Erythroblast (primary cell): ENCODE results near the gene C10orf143.
"Not testable (repeated sequence)": the region's sequence is repeated elsewhere in the genome, so short reads cannot be mapped to it uniquely, and the experiment has no call there.

Experiments
- DNase-seq, 2 experiments: peaks; one replicate each; lab custom pipeline; 2025; lab: John Stamatoyannopoulos, UW
- GATA1 ChIP-seq: IDR thresholded peaks from 2 replicates; pipeline ENCODE4 v1.6.1; 2011; ENCODE audit warnings: low read depth, mild to moderate bottlenecking, control low read depth, low read length, moderate library complexity
- POLR2A ChIP-seq: IDR thresholded peaks from 2 replicates; pipeline ENCODE4 v1.6.1; 2011; ENCODE audit warnings: mild to moderate bottlenecking, low read length

C10orf143 gene

DNA sequence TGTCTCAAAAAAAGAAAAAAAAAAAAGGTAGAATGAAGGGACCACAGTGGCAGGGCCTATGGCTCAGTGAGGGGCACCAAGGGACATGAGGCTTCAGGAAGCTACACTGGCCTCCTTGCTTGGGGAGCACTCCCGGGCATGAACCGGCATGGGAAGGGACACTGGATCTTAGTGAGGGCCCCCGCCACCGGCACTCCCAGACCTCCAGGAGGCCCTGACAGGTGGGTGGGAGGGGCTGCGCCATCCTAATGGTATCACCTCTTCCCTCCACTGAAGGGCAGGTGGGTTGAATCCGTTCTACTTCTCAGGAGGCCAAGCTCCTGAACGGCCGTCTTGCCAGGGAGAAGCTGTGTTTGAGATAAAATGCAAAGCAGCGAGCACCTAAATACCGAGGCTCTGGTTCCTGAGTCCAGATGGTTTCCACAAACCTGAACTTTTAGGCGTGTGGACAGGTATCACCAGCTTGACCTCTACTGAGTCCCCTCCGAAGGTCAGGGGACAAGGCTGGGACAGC, 69.8 kb downstream of the C10orf143 start:
- TF ChIP-seq GATA1 (no peak), POLR2A (no peak)
- no peak for DNase-seq

DNA sequence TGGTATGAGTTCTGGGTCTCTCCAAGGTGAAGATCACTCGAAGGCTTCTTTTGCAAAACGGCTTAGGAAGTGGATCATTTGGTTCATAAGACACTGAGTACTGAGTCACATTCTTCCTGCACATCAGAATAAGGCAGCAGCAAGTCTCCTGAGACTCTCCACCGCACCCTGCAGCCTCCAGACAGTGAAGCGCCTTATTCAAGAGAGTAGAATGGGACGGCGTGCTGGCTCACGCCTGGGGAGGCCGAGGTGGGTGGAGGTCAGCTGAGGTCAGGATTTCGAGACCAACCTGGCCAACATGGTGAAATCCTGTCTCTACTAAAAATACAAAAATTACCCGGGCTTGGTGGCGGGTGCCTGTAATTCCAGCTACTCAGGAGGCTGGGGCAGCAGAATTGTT, 70.3 kb downstream of the C10orf143 start:
- no peak for TF ChIP-seq GATA1
- TF ChIP-seq POLR2A = no peak
- no peak for DNase-seq

GRCh38 chr10:130039141-130039540, 71.5 kb downstream of the C10orf143 start:
- DNase-seq = no peak
- TF ChIP-seq GATA1 = no peak
- TF ChIP-seq POLR2A = no peak

DNA sequence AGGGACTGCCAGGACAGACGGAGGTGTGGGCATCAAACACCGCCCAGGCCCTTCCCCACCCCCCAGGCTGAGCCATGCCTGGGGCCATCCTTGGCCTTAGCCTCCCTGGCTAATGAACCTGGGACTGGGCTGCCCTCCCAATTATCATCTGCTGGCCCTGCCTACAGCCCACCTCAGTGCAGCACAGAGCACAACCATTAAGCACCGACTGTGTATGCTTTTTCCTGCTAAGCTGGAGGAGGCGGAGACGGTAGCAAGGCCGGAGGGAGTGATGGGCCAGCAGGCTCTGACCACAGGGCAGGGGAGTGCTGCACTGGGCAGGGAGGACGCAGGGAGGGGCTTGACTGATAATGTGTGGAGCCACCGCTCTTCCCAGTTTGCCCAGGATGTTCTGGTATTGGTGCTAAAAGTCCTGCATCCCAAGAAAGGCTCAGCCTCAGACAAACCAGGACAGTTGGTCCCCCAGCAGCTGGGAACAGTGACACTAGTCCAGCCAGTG, 72.0 kb downstream of the C10orf143 start:
- TF ChIP-seq GATA1 (no peak), POLR2A (no peak)
- no peak for DNase-seq

DNA sequence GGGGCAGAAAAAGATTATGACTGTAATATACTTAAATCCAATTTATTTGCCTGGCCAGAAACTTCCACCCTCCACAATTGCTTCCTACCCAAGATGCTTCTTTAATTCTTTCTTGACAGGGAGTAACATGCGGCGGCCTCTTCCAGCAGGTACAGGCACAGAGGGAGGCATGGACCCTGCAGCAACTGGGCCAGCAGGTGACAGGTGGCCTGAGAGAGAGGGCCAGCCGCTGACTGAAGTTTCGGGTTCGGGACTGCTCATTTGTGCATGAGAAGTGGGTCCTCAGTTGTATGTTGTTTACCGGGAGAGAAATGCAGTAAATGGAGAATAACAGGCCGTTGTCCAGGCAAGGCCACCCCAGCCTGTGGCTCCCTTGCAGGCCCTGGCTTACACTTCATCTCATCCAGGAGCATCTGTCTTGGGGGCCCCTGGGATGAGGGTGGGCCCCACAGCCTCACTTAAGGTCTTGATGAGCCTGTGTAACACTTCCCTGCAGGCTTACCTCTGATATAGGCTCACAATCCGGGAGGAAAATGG, 72.5 kb downstream of the C10orf143 start:
- DNase-seq = no peak
- TF ChIP-seq GATA1 (no peak), POLR2A (no peak)

DNA sequence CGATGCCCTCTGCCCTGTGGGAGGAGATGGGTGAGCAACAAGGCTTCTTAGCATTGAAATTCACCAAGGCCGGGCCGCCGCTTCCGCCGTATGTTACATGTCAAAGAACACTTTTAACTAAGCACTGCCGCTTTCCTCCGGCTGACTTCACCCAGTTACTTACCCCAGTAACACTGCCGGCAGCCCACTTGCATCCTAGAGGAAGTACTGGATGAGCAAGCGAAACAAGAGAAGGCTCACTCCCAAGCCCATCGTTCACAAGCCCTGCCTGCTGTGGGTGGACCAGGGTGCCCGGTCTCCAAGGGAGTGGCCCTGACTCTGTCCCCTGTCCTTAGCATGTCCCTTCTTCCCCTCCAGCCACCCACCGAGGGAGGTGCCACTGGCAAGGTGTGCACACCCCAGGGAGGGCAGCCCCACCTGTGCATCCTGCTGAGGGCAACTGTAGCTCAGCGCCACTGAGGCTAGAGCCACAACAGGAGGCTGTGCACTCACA, 73.4 kb downstream of the C10orf143 start:
- no peak for DNase-seq
- no peak for TF ChIP-seq GATA1
- no peak for TF ChIP-seq POLR2A

- no peak for DNase-seq
- TF ChIP-seq GATA1 (no peak), POLR2A (no peak)
Observed at GRCh38 chr10:130036296-130037065, 74.1 kb downstream of the C10orf143 start.

DNA sequence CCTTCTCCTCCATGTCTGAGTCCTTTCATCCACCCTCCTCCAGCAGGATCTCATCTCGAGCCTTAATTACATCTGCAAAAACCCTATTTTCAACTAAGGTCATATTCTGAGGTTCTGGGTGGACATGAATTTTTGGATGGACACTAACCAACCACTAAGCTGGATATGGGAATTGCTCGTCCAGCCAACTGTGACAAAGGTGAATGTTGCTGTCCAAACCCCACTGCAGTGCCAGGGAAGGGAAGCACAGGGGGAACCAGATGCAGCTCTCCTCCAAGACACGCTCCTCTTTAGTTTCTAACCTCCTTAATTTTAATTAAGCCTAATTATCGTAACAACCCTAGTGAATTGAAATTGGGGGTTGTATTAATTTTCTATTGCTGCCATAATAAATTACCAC, 81.4 kb downstream of the C10orf143 start:
- no peak for DNase-seq
- no peak for TF ChIP-seq GATA1
- no peak for TF ChIP-seq POLR2A

GRCh38 chr10:130028465-130028819, 82.2 kb downstream of the C10orf143 start:
- DNase-seq = no peak
- TF ChIP-seq GATA1 = no peak
- TF ChIP-seq POLR2A = no peak

DNA sequence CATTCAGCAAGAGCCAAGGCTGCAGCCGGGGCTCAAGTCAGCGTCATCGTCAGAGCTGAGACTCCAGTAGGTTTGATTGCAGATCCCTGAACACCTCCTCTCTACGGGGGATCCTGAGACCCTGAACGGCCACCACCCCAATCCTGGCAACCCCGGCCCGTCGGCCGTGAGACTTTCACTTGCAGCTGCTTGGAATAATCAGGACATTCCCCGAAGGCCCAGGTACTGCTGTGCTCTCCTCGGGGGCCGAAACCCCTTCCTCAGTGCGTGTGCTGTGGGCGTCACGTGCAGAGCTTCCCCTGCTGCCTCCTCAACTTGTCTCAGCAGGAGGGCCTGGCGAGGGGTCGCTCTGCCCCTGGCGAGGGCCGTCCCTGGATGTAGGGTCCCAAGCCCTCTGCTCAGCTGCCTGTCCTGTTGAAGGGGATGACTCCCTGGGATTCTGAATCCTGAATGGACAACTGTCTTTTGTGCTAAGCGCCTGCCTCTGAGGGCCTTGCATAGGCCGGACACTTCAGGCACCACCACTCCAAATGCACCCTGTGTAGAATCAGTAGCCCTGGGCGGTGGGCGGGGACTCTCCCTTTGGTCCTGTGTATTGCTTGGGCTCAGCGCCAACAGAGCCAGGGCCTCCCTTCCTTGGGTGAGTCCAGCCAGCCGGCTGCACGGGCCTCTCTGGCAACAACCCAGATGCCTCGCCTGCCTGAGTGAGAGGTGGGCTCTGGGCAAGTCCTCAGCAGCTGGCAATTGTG, 82.7 kb downstream of the C10orf143 start:
- TF ChIP-seq POLR2A (no peak), GATA1 (no peak)
- no peak for DNase-seq

DNA sequence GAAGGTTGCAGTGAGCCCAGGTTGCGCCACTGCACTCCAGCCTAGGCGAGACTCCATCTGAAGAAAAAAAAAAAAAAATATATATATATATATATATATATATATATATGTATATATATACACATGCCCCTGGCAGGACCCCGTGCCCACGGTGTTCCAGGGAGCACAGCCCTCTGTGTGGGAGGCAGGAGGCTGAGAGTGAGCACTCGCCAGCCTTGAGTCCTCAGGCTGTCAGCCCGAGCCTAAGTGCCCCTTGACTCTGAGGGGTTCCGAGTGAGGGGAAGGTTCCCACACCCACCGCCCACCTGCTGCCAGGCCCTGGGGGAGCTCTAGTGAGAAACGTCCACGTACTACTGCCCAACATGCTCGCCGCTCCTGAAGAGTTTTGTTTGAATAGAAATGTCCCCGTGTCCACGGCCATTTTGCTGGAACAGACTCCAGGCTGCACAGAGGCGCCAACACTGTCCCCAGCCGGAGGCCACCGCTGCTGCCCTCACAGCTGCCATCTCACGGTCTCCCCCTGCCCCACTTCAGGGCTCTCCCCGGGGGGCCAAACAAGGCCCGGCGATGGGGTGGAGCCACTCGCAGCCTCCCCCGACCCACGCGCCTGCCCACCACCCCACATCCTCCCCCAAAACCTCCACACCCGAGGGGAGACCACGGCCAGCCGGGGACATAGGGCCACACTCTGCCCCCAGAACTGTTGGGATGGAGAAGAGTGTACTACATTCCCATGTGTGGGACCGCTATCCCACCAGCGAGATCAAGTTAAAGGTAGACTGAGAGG, 83.8 kb downstream of the C10orf143 start:
- TF ChIP-seq POLR2A (no peak), GATA1 (no peak)
- DNase-seq = no peak

- TF ChIP-seq POLR2A = no peak
- no peak for TF ChIP-seq GATA1
- no peak for DNase-seq
Observed at GRCh38 chr10:130025811-130026485, 84.7 kb downstream of the C10orf143 start.

DNA sequence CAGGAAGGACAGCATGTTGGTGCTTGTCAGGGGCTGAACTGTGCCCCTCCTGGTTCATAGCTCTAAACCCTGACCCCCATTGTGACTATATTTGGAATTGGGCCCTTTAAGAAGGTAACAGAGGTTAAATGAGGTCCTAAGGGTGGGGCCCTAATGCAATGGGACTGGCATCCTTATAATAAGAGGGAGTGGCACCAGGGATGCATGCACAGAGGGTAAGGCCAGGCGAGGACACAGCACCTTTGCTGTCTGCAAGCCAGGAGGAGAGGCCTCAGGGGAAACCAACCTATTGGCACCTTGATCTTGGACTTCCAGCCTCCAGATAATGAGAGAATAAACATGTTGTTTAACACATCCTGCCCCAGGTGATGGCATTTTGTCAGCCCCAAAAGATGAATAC, 85.3 kb downstream of the C10orf143 start:
- TF ChIP-seq POLR2A = no peak
- TF ChIP-seq GATA1 = no peak
- DNase-seq = no peak

- TF ChIP-seq POLR2A = no peak
- TF ChIP-seq GATA1 = no peak
- DNase-seq = no peak
Observed at GRCh38 chr10:130024779-130025325, 85.8 kb downstream of the C10orf143 start.

- not testable (repeated sequence) for DNase-seq
Observed at GRCh38 chr10:130024326-130024725, 86.3 kb downstream of the C10orf143 start.
